22Rv1 (cell line): ENCODE results near the gene GIMAP2.

Experiments used
- CTCF ChIP-seq: fragments of 450-650 bp; IDR thresholded peaks from 2 replicates; pipeline ENCODE4 v1.5.1; 2017; ENCODE audit warnings: mild to moderate bottlenecking
- ZFX ChIP-seq: fragments of 450-650 bp; IDR thresholded peaks from 2 replicates; pipeline ENCODE4 v1.6.1; 2017; ENCODE audit warnings: antibody characterized with exemption, borderline replicate concordance

GRCh38 chr7:150685219-150686029, at the start of gene GIMAP2:
- TF ChIP-seq CTCF (no peak), ZFX (no peak)
